DLD1 (cell line): ENCODE measurements around the gene ZNF280D.

Experiments
- in situ Hi-C: cut with HindIII; loops from 2 replicates; pipeline ENCODE4 v1.10.0; 2017; ENCODE audit warnings: low sequenced_read_pairs

Gene ZNF280D

DNA sequence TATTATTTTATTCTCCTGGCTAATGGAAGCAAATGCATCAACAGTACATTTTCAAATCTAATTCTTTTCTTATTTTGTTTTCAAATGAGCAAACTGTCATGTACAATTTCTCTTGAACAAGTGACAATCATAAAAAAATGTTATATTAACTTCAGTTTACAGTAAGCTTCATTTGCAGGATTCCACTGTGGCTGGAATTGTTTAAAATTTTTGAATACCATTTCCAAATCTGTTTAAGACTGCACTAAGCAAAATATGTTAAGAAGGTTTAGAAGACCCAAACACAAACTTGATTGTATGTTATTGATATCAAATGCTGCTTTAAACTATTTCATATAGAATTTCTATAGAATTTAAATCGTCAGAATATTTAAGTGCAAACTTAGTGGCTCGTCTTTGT is 92.8 kb downstream of the ZNF280D start:
- in situ Hi-C loops, result no loop called here

DNA sequence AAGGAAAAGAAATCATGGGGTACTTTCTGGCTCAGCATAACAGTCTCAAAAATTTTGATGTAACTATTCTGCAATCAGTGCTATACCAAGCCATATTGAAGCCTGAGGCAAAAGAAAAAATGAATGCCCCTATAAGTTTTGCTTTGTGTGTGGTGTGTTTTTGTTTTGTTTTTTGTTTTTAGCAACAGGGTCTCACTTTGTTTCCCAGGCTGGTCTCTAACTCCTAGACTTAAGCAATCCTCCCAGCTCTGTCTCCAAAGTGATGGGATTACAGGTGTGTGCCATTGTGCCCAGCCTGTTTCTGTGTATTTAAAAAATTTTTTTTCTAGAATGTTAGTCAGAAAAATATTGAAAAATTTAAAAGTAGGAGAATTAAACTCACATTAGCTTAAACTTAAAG is 93.2 kb downstream of the ZNF280D start:
- in situ Hi-C loops, result no loop called here

DNA sequence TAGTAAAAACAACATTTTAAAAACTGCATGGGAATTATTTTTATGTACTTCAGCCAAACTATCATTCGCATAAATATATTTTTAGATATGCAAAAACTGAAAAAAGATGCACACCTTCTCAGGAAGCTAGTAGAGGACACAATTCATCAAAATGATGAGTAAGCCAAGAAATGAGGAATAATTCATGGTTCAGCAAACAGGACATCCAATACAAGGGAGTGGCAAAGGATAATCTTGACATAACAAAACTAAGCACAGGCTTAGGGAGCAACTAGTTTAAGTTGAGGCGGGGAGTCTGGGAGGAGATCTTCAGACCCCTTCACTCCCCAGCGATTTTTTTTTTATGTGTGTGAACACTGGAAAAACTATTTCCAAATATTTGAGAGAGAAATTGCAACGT is 93.7 kb downstream of the ZNF280D start:
- in situ Hi-C loops, result no loop called here

DNA sequence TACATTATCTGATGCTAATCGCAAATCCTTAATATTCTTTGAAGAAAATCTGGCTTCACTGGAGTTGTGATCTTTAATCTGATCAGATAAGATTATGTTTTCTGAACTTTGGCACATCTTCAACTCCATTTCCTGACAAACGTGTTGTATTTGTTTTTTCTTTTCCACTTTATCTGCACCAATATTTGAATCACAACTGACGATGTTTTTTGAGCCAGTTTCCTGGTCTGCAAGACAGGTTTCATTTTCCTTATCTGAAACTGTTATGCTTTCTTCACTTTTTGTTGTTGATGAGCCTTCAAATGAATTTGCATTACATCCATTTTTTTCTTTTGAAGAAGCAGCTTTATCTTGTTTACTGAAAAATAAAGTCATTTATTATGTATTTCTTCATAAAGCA is 101.5 kb downstream of the ZNF280D start:
- in situ Hi-C loops, result no loop called here

DNA sequence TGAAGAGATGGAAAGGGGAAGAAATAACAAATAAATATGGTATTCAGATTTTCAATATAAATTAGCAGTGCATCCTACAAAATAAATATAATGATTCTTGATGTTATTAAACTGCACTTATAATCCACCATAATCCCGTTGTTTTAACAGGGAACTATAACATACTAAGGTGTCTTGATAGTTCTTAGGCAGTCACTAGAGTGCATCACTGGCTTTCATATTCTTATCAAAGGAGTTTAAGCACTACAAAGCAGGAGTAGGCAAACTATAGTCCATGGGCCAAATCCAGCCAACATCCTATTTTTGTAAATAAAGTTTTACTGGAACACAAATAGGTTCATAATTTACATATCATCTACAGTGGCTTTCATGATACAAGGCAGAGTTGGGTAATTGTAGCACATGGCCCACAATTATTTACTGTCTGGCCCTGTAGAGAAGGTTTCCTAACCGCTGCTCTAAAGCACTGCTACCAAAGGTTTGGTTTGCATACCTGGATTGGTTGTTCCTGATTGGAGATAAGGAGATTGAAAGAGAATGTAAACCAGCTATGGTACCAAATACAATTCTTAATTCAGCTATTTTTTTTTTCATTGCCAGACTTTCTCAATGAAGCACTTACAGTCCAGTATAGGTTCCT is 104.3 kb downstream of the ZNF280D start:
- in situ Hi-C loops, result no loop called here

DNA sequence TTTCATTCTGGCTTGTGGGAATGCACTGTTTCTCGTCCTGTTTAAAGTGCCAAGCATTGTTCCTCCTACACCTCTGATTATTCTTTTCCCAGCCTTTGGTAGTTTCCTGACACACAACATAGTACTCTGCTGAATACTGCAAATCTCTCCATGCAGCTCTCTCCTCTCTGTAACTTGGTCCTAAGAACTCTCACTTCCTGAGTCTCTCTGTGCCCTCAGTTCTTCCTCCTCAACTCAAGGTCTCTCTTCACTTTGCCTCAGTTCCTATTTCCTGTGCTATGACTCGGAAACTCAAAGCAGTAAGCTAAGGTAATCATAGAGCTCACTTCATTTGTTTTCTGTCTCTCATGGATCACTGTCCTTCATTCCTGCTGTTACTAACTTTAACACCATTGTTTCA is 113.4 kb downstream of the ZNF280D start:
- in situ Hi-C loops, result no loop called here

DNA sequence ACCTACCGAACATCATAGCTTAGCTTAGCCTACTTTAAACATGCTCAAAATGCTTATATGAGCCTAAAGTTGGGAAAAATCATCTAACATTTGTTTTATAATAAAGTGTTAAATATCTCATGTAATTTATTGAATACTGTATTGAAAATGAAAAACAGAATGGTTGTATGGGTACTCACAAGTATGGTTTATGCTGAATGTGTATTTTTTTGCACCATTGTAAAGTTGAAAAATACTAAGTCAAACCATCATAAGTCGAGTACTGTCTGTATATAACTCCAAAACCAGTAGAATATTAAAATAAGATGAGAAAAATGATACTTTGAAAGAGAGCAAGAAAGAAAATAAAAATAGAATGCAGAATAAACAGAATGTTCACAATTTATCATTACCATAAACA is 115.7 kb downstream of the ZNF280D start:
- in situ Hi-C loops, result no loop called here

DNA sequence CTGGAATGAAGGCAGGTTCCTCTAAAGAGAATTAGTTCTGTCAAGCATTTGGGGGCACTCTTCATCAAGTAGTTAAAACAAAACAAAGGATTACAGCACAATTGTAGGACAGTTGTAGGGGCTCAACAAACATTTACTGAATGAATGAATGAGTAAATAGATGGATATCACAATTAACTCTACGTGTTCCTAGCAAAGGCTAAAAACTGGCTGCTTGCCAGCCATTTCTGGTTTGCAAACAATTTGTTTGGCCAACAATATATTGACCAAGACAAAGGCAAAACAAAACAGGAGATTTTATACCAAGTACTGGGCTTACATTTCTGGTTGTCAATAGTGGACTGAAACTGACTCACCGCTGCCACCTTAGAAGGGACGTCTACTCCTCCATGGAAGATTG is 116.8 kb downstream of the ZNF280D start:
- in situ Hi-C loops, result no loop called here

DNA sequence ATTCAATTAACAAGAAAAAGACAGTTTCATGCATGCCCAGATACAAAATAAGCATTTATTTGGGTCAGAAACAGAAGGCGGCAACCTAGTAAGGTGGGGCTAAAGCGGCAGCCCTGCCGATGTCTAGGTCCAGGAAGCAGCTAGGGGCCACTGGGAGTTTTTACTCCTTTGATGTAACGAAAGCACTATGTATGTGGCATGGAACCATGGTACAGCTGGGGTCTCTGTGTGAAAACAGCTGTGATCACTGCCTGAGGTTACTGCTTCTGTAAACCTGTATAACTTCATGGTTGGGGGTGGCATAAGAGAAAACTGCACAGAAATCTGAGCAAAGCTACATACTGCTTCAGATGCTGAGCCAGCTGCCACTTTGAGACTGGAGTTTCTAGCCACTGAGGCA is 119.5 kb downstream of the ZNF280D start:
- in situ Hi-C loops, result no loop called here

DNA sequence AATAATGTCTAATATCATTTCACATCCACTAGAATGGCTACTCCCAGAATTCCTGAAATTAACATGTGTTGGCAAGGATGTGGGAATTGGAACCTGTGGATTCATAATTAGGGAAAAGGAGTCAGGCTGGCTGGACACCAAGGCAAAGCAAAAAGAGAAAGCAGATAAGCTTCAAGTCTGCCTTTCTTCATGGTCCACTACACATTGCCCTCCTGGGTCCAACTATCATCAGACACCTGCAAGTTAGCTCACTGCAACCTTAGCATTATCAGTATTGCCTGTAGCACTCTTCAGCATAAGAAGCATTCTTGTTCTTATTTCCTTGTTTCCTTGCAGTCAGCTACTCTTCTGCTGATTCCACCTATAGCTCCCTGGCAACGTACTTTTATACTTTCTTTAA is 124.3 kb downstream of the ZNF280D start:
- in situ Hi-C loops, result loop anchor here (5.0 kb wide), 1 partner anchor 72 kb away; no protein-coding TSS in a partner anchor

DNA sequence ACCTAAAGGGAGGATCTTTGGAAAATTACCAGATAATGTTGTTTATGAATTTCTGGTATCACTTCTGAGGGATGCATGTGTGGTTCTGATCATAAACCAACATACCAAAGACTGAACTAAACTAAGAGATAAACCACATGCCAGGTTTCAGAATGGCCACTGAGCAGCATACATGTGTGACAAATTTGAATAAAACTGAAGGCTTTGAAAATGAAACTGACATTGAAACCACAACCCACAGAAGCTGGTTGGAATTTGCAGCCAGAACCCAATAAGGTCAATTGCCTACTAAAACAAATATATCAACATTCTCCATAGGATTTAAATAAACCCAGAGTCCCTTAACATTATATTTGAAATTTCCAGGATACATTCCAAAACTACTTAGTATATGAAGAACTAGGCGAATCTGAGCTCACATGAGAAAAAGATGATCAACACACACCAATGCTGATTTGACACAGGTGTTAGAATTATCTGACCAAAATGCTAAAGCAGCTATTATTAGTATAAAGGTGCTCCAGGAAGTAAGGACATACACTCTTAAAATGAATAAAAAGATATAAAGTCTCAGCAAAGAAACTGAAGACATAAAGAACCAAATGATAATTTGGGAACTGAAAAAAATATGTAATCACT is 125.0 kb downstream of the ZNF280D start:
- in situ Hi-C loops, result loop anchor here (5.0 kb wide), 1 partner anchor 71 kb away; no protein-coding TSS in a partner anchor

DNA sequence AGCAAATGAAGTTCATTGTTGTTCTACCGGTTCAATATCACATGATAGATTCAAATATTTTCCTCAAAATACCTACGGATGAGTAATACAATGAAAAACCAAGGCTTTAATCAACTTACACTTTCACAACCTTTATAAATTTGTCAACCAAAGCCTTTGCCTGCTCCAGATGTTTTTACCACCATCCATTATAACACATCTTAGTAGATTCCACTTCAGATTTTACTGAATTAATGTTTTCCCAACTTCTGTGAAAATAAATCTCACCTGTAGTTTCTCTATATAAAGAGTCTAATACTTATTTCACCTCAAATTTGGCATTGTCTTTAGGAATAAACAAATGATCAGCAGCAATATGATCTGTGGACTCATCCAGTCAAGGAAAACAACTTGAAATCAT is 131.1 kb downstream of the ZNF280D start:
- in situ Hi-C loops, result no loop called here

DNA sequence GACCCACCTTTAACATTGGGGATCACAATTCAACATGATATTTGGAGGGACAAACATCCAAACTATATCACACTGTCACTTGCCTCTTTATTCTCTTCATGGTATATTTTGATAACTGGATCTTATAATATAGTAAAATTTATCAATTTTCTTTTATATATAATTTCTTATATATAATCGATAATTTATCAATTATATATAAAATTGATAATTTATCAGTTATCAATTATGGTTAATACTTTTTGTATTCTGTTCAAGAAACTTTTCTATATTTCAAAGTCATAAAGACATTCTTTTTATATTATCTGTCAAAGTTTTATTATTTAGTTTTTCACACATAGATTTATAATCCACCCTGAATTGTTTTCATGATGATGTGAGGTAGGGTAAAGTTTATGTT is 132.9 kb downstream of the ZNF280D start:
- in situ Hi-C loops, result no loop called here

DNA sequence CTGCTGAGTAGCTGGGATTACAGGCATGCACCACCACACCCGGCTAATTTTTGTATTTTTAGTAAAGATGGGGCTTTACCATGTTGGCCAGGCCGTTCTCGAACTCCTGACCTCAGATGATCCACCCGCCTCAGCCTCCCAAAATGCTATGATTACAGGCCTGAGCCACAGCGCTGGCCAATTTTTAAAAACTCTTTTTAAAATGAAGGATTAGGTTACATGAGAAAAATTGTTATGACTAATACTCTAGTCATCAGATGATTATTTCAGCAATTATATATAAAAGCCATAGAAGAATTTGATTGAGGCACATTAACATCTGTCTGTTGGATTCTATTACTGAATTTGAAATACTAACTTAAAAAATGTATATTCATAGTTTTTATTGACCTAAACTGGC is 134.3 kb downstream of the ZNF280D start:
- in situ Hi-C loops, result no loop called here

DNA sequence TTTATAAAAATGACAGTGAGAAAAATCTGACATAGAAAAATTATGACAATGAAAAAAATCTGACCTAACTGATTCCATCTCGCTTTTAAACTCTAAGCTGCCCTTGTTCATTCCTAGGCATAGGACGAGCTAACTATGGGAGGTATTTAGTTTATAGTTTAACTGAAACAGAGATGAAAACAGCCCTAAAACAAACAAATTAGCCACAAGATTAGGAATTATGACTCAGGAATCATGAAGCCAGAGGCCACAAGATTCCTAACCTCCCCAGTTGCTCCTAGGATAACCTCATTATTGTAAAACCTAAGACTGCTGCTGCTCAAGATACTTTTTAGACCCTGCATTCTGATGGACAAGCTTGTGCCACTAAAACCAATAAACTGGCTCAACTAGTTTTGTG is 145.6 kb downstream of the ZNF280D start:
- in situ Hi-C loops, result no loop called here

DNA sequence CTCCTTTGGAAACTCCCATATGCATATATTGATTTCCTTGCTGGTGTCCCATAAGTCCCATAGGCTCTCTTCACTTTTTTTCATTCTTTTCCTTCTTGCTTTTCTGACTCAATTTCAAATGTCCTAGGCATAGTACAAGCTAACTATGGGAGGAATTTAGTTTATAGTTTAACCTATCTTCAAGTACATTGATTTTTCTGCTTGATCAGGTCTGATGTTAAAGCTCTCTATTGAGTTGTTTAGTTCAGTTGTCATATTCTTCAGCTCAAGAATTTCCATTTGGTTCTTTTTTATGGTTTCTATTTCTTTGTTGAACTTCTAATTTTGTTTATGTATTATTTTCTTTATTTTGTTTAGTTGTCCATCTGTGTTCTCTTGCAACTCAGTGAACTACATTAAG is 147.1 kb downstream of the ZNF280D start:
- in situ Hi-C loops, result no loop called here

DNA sequence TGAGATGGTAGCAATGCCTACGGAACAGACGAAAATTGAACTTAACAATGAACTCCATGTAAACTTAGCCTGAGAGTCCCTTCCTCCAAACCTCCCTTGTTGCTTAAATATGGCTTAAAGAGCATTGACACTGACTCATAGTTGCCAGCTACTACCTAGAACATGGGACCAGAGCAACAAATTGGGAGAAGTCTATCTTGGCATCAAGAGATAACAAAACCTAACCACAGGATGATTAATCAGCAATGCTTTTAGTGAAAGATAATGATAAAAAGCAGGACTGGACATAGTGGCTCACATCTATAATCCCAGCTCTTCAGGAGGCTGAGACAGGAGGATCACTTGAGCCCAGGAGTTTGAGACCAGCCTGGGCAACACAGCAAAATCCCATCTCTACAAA is 150.5 kb downstream of the ZNF280D start:
- in situ Hi-C loops, result no loop called here
